Adrenal gland (tissue), 12 donors: Measurements from ENCODE around the gene ZDHHC17. TPM values are rescaled to one million over a fixed set of nuclear protein-coding genes. Genes with fewer than 3 reads are reported as not detected.

Experiments used
- DNase-seq, 7 donors: peaks; one replicate each; pipeline ENCODE4 v3.0.0-alpha.2; 2019 to 2020
- H3K27ac ChIP-seq, 5 donors: fragments of 200-600 bp; sonication (generic) in 4 of 5; 1 replicate in 3 of 5; 2 replicates in 2 of 5; pipeline versions ENCODE4 v1.5.1 to v1.8.0; 2016 to 2020; ENCODE audit warnings: mild to moderate bottlenecking in 1 of 5
- H3K27me3 ChIP-seq: fragments of 200-600 bp; 2 replicates; pipeline ENCODE4 v1.8.0; 2021
- H3K36me3 ChIP-seq, 2 donors: fragments of 200-600 bp; replicated peaks in 1 of 2; 1 replicate in 1 of 2; 2 replicates in 1 of 2; pipeline versions ENCODE4 v1.5.1 to v1.8.0; 2018 to 2022
- H3K4me1 ChIP-seq, 2 donors: fragments of 200-600 bp; replicated peaks in 1 of 2; 1 replicate in 1 of 2; 2 replicates in 1 of 2; pipeline versions ENCODE4 v1.5.1 to v1.8.0; 2018 to 2021
- H3K4me3 ChIP-seq, 4 donors: fragments of 200-600 bp; sonication (generic) in 3 of 4; one replicate each; pipeline ENCODE4 v1.5.1; 2016 to 2018
- H3K9me3 ChIP-seq, 3 donors: fragments of 200-600 bp; sonication (generic) in 1 of 3; replicated peaks in 1 of 3; 1 replicate in 2 of 3; 2 replicates in 1 of 3; pipeline versions ENCODE4 v1.5.1 to v1.8.0; 2016 to 2021
- POLR2A ChIP-seq, 2 donors: fragments of 450-650 bp; IDR thresholded peaks; one replicate each; pipeline ENCODE4 v1.6.1; 2017; ENCODE audit warnings: antibody characterized with exemption in 2 of 2, mild to moderate bottlenecking in 2 of 2, moderate library complexity in 1 of 2
- whole genome bisulfite sequencing, 4 donors: extraction: QIAGEN DNeasy Blood & Tissue Kit in 2 of 4; methylation state at CpG; one replicate each; pipeline versions ENCODE4 v1.1.5 to v1.1.7; 2013 to 2017; 5-methylcytosine and 5-hydroxymethylcytosine counted together
- intact Hi-C, 2 donors: fragments of 100-400 bp; cut with DNase I; formaldehyde crosslinking; loops; one replicate each; pipeline versions ENCODE4 v1.14.1 to v1.15.0; 2022 to 2023
- polyA plus RNA-seq, 3 donors: library from polyadenylated mRNA; stranded (reverse); fragments of 200-250 nt in 2 of 3; fragments of 350-450 nt in 1 of 3; fragmentation: Illumina TruSeq in 1 of 3; extraction: RNeasy Lipid Tissue Mini Kit (QIAGEN cat#74804) in 1 of 3; gene quantifications; one replicate each; pipeline ENCODE4 v1.2.3, GENCODE V29; 2013 to 2014
- total RNA-seq, 9 donors: library from RNA; depleted of rRNA in 4 of 9; stranded (reverse); fragments of >200 nt in 4 of 9; fragments of 120-200 nt in 1 of 9; fragmentation: NEBNext Ultra II Directional in 1 of 9; extraction: Animal tissue kit (Norgen Biotek cat#: 25700) in 1 of 9; gene quantifications; one replicate each; pipeline versions ENCODE4 v1.1.0 to v1.2.4, GENCODE V29; 2013 to 2023
- TF ChIP-seq, protein P1 (sequence below), 6 experiments: fragments of 450-650 bp in 4 of 6; fragments of 200-600 bp in 2 of 6; sonication (generic) in 1 of 6; IDR thresholded peaks; 1 replicate in 5 of 6; 2 replicates in 1 of 6; pipeline versions ENCODE4 v1.5.1 to v1.8.0; 2016 to 2021; ENCODE audit warnings: antibody characterized with exemption in 6 of 6, mild to moderate bottlenecking in 2 of 6, moderate library complexity in 1 of 6
- donor health status: healthy with polysubstance abuse.
- donor health status: Bipolar disorder and iron deficiency.
- donor health status: DM: yes; HTN: yes; CAD: no.
- donor health status: DM: no; HTN: no; CAD: no.
- donor health status: DM: no; HTN: no; CAD: no.
- donor health status: DM: yes; HTN: yes; CAD: no.

Gene ZDHHC17
- total and polyA plus RNA-seq, 12 donors, result 17.7 to 102 (median 31.7) TPM

DNA sequence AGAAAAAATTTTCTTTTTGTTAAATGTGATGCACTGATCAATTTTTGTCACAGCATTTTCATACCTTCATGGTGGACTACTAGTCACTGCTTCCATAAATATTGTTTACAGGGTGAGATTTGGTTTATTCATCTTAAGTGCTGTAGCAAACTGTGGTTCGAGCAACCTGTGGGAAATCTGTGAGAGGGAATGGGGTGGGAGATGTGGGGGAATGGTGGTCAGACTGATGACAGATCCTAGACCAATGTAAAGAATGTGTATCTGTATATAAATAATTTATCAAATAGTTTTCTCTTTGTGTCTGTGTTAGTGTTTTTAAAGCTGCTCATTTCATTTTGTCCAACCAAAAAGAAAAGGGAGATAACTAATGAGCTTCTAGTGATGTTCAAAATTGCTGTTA lies 88.2 kb downstream of the ZDHHC17 start:
- Histone ChIP-seq H3K27me3 (no peaks in the 10 kb centered on the region), H3K4me1 (no peaks in the 10 kb centered on the region), H3K4me3 (no peak overlapping the region), H3K27ac (no peak overlapping the region), H3K36me3 (peaks cover 0 to 34% of the 10 kb centered on the region in 2 donors), H3K9me3 (no peaks in the 10 kb centered on the region)
- TF ChIP-seq, protein P1, sequence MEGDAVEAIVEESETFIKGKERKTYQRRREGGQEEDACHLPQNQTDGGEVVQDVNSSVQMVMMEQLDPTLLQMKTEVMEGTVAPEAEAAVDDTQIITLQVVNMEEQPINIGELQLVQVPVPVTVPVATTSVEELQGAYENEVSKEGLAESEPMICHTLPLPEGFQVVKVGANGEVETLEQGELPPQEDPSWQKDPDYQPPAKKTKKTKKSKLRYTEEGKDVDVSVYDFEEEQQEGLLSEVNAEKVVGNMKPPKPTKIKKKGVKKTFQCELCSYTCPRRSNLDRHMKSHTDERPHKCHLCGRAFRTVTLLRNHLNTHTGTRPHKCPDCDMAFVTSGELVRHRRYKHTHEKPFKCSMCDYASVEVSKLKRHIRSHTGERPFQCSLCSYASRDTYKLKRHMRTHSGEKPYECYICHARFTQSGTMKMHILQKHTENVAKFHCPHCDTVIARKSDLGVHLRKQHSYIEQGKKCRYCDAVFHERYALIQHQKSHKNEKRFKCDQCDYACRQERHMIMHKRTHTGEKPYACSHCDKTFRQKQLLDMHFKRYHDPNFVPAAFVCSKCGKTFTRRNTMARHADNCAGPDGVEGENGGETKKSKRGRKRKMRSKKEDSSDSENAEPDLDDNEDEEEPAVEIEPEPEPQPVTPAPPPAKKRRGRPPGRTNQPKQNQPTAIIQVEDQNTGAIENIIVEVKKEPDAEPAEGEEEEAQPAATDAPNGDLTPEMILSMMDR (IDR thresholded peaks at IDR 0.05), result no peak
- no peak for TF ChIP-seq POLR2A (IDR thresholded peaks at IDR 0.05)
- intact Hi-C loops, result no loop called here
- whole genome bisulfite sequencing, 4 donors, result 95 to 100% (median 96%) methylated on average over 1 of the region's 1 CpG
- DNase-seq, result no peak

DNA sequence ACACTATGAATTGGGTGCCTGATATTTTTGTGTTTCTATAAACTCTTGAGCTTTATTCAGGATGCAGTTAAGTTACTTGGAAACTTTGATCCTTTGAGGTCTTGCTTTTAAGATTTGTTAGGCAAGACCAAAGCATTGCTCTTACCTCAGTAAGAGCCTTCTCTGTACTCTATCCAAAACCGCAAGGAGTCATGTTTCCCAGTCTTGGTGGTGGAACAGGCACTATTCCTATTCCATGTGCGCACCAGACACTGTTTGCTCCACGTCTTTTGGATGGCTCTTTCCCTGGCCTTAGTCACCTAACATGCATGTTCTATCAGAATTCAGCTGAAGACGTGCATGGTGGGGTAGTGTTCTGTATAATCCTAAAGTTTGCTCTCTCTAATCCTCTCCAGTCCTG lies 91.4 kb downstream of the ZDHHC17 start:
- Histone ChIP-seq H3K4me1 (no peaks in the 10 kb centered on the region), H3K27ac (no peak overlapping the region), H3K36me3 (peaks cover 0 to 14% of the 10 kb centered on the region in 2 donors), H3K9me3 (no peaks in the 10 kb centered on the region), H3K27me3 (no peaks in the 10 kb centered on the region), H3K4me3 (no peak overlapping the region)
- no peak for DNase-seq
- TF ChIP-seq, protein P1 (IDR thresholded peaks at IDR 0.05), result no peak
- no peak for TF ChIP-seq POLR2A (IDR thresholded peaks at IDR 0.05)
- intact Hi-C loops, result no loop called here
- WGBS, 4 donors, result 95 to 99% (median 97%) methylated on average over 4 of the region's 4 CpGs

DNA sequence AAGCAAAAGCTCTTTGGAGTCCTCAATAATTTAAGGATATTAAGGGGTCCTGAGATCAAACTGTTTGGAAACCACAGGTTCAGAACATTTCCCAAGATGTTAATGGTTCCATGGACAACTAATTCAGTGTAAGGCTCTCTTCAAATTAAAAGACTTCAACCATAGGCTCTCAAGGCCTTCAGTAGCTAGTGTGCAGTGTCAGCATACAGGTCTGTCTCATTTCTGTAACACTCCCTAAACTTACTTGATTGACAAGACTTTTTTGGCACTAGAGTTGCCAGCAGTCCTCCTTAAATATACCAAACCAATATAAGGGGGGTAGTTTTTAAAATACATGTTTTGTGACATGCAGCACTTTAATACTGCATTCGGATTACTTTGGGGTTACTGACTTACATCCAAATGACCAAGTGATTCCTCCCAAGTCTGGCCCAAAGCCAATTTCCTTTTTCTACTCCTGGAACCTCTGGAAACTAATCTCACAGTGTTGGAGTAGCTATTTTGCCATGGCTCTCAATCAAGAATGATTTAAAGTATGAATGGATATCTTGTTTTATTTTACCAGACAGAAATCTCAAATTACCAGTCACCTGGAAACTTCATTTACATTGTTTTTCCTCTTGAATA lies 92.2 kb downstream of the ZDHHC17 start:
- DNase-seq, result no peak
- H3K27ac ChIP-seq, result no peak overlapping the region
- TF ChIP-seq, protein P1 (IDR thresholded peaks at IDR 0.05), result no peak
- TF ChIP-seq POLR2A (IDR thresholded peaks at IDR 0.05), result no peak
- H3K4me3 ChIP-seq, result no peak overlapping the region
- no peaks in the 10 kb centered on the region for H3K9me3 ChIP-seq
- WGBS, 4 donors, result 89 to 100% (median 95%) methylated on average over 1 of the region's 1 CpG
- H3K4me1 ChIP-seq, result no peaks in the 10 kb centered on the region
- H3K27me3 ChIP-seq, result no peaks in the 10 kb centered on the region
- peaks cover 0 to 6% of the 10 kb centered on the region in 2 donors for H3K36me3 ChIP-seq
- intact Hi-C loops, result no loop called here

DNA sequence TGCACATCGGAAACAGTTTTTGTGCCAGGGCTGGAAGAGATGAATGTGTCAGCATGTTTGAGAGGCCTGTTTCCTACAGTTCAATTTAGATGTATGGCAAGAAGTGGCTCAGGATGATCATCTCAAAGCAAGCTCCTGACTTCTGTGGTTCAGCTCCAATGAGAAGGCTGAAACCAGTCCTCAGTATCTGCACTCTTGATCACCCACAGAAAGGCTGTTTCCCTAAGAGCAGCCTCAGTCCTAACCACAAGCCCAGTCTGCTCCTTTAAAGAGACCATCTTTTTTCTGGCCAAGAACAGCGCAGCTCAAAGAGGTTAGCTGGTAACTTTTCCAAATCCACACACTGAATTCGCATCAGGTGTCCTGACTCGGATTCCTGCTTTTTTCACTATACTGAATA lies 95.7 kb downstream of the ZDHHC17 start:
- Histone ChIP-seq H3K36me3 (no peaks in the 10 kb centered on the region), H3K27me3 (no peaks in the 10 kb centered on the region), H3K4me3 (no peak overlapping the region), H3K27ac (no peak overlapping the region), H3K9me3 (no peaks in the 10 kb centered on the region), H3K4me1 (no peaks in the 10 kb centered on the region)
- WGBS, 4 donors, result 69 to 81% (median 78%) methylated on average over 4 of the region's 4 CpGs
- DNase-seq, result no peak
- intact Hi-C loops, result no loop called here
- TF ChIP-seq POLR2A (IDR thresholded peaks at IDR 0.05), result no peak
- TF ChIP-seq, protein P1 (IDR thresholded peaks at IDR 0.05), result no peak
